ENCODE measurements around the gene ROBO2. TPM values are rescaled to one million over a fixed set of nuclear protein-coding genes. Genes with fewer than 3 reads are reported as not detected.

Gene ROBO2
- total RNA-seq, 1 donor from 2014 or later: 22.7 TPM

- H3K4me1 Mint-ChIP-seq (ENCODE audit: unreplicated experiment): peaks cover 10% of the 10 kb centered on the region
- H3K27me3 Mint-ChIP-seq: peaks cover 38% of the 10 kb centered on the region
- no peaks in the 10 kb centered on the region for H3K36me3 Mint-ChIP-seq
- no peak overlapping the region for H3K27ac Mint-ChIP-seq
- DNase-seq (ENCODE audit: extremely low spot score, unreplicated experiment): no peak
- H3K9me3 Mint-ChIP-seq: peaks cover 11% of the 10 kb centered on the region
- no peak for TF ChIP-seq CTCF (conservative IDR thresholded peaks at IDR 0.05)
- H3K4me3 Mint-ChIP-seq: peak overlapping the region; percentile 89
These were observed 2.4 kb downstream of the ROBO2 start for GRCh38 chr3:77042343-77042742.

GRCh38 chr3:77042882-77043281 is 3.0 kb downstream of the ROBO2 start:
- Mint-ChIP-seq H3K4me3 (peak overlapping the region; percentile 89), H3K27ac (no peak overlapping the region), H3K36me3 (no peaks in the 10 kb centered on the region), H3K4me1 (ENCODE audit: unreplicated experiment) (peaks cover 10% of the 10 kb centered on the region), H3K27me3 (peaks cover 35% of the 10 kb centered on the region), H3K9me3 (peaks cover 11% of the 10 kb centered on the region)
- DNase-seq (ENCODE audit: extremely low spot score, unreplicated experiment): no peak
- TF ChIP-seq CTCF (conservative IDR thresholded peaks at IDR 0.05): peak; percentile 57

GRCh38 chr3:77045686-77046085 is 5.8 kb downstream of the ROBO2 start:
- peaks cover 10% of the 10 kb centered on the region for H3K4me1 Mint-ChIP-seq (ENCODE audit: unreplicated experiment)

GRCh38 chr3:77048186-77048585 is 8.3 kb downstream of the ROBO2 start:
- no peak for TF ChIP-seq CTCF (conservative IDR thresholded peaks at IDR 0.05)
- Mint-ChIP-seq H3K4me3 (no peak overlapping the region), H3K4me1 (ENCODE audit: unreplicated experiment) (peaks cover 22% of the 10 kb centered on the region), H3K36me3 (no peaks in the 10 kb centered on the region), H3K27me3 (no peaks in the 10 kb centered on the region), H3K9me3 (peaks cover 11% of the 10 kb centered on the region), H3K27ac (no peak overlapping the region)
- no peak for DNase-seq (ENCODE audit: extremely low spot score, unreplicated experiment)

More at GRCh38 chr3:77045686-77046085, 5.8 kb downstream of the ROBO2 start:
- peaks cover 19% of the 10 kb centered on the region for H3K27me3 Mint-ChIP-seq
- DNase-seq (ENCODE audit: extremely low spot score, unreplicated experiment): no peak
- no peak overlapping the region for H3K4me3 Mint-ChIP-seq
- H3K9me3 Mint-ChIP-seq: peaks cover 11% of the 10 kb centered on the region
- H3K27ac Mint-ChIP-seq: no peak overlapping the region
- TF ChIP-seq CTCF (conservative IDR thresholded peaks at IDR 0.05): no peak
- H3K36me3 Mint-ChIP-seq: no peaks in the 10 kb centered on the region

- H3K9me3 Mint-ChIP-seq: peaks cover 3% of the 10 kb centered on the region
- no peak for TF ChIP-seq CTCF (conservative IDR thresholded peaks at IDR 0.05)
- H3K27me3 Mint-ChIP-seq: no peaks in the 10 kb centered on the region
- H3K4me3 Mint-ChIP-seq: no peak overlapping the region
- no peak for DNase-seq (ENCODE audit: extremely low spot score, unreplicated experiment)
- no peak overlapping the region for H3K27ac Mint-ChIP-seq
- H3K4me1 Mint-ChIP-seq (ENCODE audit: unreplicated experiment): peaks cover 30% of the 10 kb centered on the region
- H3K36me3 Mint-ChIP-seq: no peaks in the 10 kb centered on the region
These were observed 11.7 kb downstream of the ROBO2 start for GRCh38 chr3:77051591-77051990.

GRCh38 chr3:77052051-77052501 is 12.2 kb downstream of the ROBO2 start:
- no peaks in the 10 kb centered on the region for H3K36me3 Mint-ChIP-seq
- H3K4me1 Mint-ChIP-seq (ENCODE audit: unreplicated experiment): peaks cover 30% of the 10 kb centered on the region

More at GRCh38 chr3:77052051-77052501, 12.2 kb downstream of the ROBO2 start:
- TF ChIP-seq CTCF (conservative IDR thresholded peaks at IDR 0.05): no peak
- DNase-seq (ENCODE audit: extremely low spot score, unreplicated experiment): no peak
- Mint-ChIP-seq H3K27me3 (no peaks in the 10 kb centered on the region), H3K9me3 (no peaks in the 10 kb centered on the region), H3K4me3 (no peak overlapping the region), H3K27ac (no peak overlapping the region)

Measured in type B pancreatic cell (in vitro differentiated cells).